Endothelial cell of umbilical vein (primary cell): ENCODE results near the gene GPR87.

Experiments used
- CTCF ChIP-seq, 2 donors: IDR thresholded peaks; 1 replicate in 1 of 2; 2 replicates in 1 of 2; pipeline ENCODE4 v1.5.1; 2011; ENCODE audit warnings: low read length in 2 of 2, mild to moderate bottlenecking in 2 of 2, moderate library complexity in 2 of 2, control low read depth in 1 of 2, inconsistent platforms in 1 of 2, low read depth in 1 of 2; ENCODE audit not compliant: insufficient read depth in 1 of 2; ENCODE audit errors: extremely low read depth in 1 of 2
- EZH2 ChIP-seq: IDR thresholded peaks from 2 replicates; pipeline ENCODE4 v1.6.1; 2012; ENCODE audit warnings: borderline replicate concordance, low read depth, mild to moderate bottlenecking, moderate library complexity, low read length, inconsistent platforms; ENCODE audit not compliant: severe bottlenecking
- FOS ChIP-seq: IDR thresholded peaks from 2 replicates; pipeline ENCODE4 v1.6.1; 2011; ENCODE audit warnings: mild to moderate bottlenecking, low read length, moderate library complexity, borderline replicate concordance; ENCODE audit not compliant: insufficient read depth
- GATA2 ChIP-seq: IDR thresholded peaks from 2 replicates; pipeline ENCODE4 v1.7.0; 2011; ENCODE audit warnings: low read depth, mild to moderate bottlenecking, moderate library complexity, mixed read lengths, low read length; ENCODE audit not compliant: insufficient read length, insufficient read depth
- MAX ChIP-seq: IDR thresholded peaks from 2 replicates; pipeline ENCODE4 v1.6.1; 2011; ENCODE audit not compliant: insufficient read depth, insufficient read length
- MYC ChIP-seq: IDR thresholded peaks from one replicate; pipeline ENCODE4 v1.6.1; 2011; ENCODE audit warnings: mild to moderate bottlenecking, low read depth, low read length
- POLR2A ChIP-seq: IDR thresholded peaks from 2 replicates; pipeline ENCODE4 v1.6.1; 2012; ENCODE audit warnings: low read depth, mild to moderate bottlenecking, control low read depth, low read length
- POLR2AphosphoS5 ChIP-seq: IDR thresholded peaks from 2 replicates; pipeline ENCODE4 v1.6.1; 2012; ENCODE audit warnings: low read depth, mild to moderate bottlenecking, control low read depth, low read length, moderate library complexity; ENCODE audit not compliant: insufficient read depth

DNA sequence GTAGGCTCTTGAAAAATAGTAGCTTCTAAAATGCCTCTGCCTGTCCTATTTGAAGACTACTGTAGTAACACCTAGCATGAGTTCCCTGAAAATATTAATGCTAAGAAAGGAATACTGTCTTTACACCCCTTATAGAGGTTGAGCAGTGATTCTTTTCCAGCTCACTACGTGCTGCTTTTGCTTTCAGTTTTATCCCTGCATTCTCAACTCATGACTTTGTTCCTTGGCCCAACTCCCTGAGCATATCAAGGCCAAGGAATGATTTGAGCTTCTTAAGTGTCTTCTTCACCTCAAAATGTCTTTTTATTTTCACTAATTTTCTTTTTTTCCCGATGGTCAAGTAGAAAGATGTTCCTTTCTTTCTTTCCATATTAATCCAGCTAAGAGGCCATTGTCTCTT is 29.2 kb upstream of the GPR87 start:
- TF ChIP-seq POLR2AphosphoS5: no peak
- no peak for TF ChIP-seq POLR2A
- TF ChIP-seq CTCF (IDR thresholded peaks at IDR 0.05; ENCODE audit: extremely low read depth in 1 of 2, insufficient read depth in 1 of 2, low read depth in 1 of 2, low read length in 2 of 2): no peak
- TF ChIP-seq MAX: no peak
- no peak for TF ChIP-seq MYC
- TF ChIP-seq EZH2: no peak
- TF ChIP-seq FOS: no peak
- no peak for TF ChIP-seq GATA2
